Breast epithelium (tissue), 3 donors: ENCODE data around the gene RAPGEF4.

Source experiments
- CTCF ChIP-seq, 3 donors: fragments of 450-650 bp; IDR thresholded peaks; one replicate each; pipeline ENCODE4 v1.5.1; 2016 to 2017; ENCODE audit warnings: antibody characterized with exemption in 3 of 3, mild to moderate bottlenecking in 3 of 3, moderate library complexity in 3 of 3
- POLR2A ChIP-seq: fragments of 450-650 bp; IDR thresholded peaks from one replicate; pipeline ENCODE4 v1.6.1; 2016; ENCODE audit warnings: antibody characterized with exemption, mild to moderate bottlenecking, moderate library complexity
- POLR2AphosphoS5 ChIP-seq, 3 donors: sonication (generic); formaldehyde crosslinking; IDR thresholded peaks; one replicate each; pipeline ENCODE4 v1.6.1; 2017; ENCODE audit warnings: antibody characterized with exemption in 3 of 3

- TF ChIP-seq CTCF (IDR thresholded peaks at IDR 0.05) (no peak), POLR2A (no peak), POLR2AphosphoS5 (IDR thresholded peaks at IDR 0.05) (no peak)
Observed at GRCh38 chr2:173075056-173075780, 339.6 kb downstream of the RAPGEF4 start.
